Measurements from ENCODE around the gene CCNI2. TPM values are rescaled to one million over a fixed set of nuclear protein-coding genes. Genes with fewer than 3 reads are reported as not detected.
A peak's percentile ranks its signal among the peaks of the same experiment; 100 is the strongest.

CCNI2 gene
- total and polyA plus RNA-seq, 9 of the 15 experiments (the other 6 are each of a cell fraction or from before 2014, with no cell fraction given), result 0.05 to 1.7 (median 0.81) TPM; not detected in 5

- TF ChIP-seq RREB1 (CRISPR knock-in tag; IDR thresholded peaks at IDR 0.05) (no peak), EP400 (IDR thresholded peaks at IDR 0.05) (peak; percentile 55; the same call in 1 of the 2 replicates), ZBTB43 (CRISPR knock-in tag; IDR thresholded peaks at IDR 0.05) (no peak), PRDM10 (IDR thresholded peaks at IDR 0.05; ENCODE audit: partially characterized antibody) (no peak), ZNF592 (IDR thresholded peaks at IDR 0.05) (no peak), SOX6 (IDR thresholded peaks at IDR 0.05) (no peak), ATF3 (IDR thresholded peaks at IDR 0.05) (no peak), ATF3 (CRISPR knock-in tag; conservative IDR thresholded peaks at IDR 0.05) (no peak), ZNF24 (IDR thresholded peaks at IDR 0.05) (no peak)
Measured at GRCh38 chr5:132776131-132776937, 29.1 kb downstream of the CCNI2 start (continued).

All from K562 (cell line).